ENCODE results near the gene ZNF669. TPM values are rescaled to one million over a fixed set of nuclear protein-coding genes. Genes with fewer than 3 reads are reported as not detected.
A peak's percentile ranks its signal among the peaks of the same experiment; 100 is the strongest.

The ZNF669 gene
- polyA plus RNA-seq, 1 of the 3 experiments (the other 2 are of a cell fraction): 3.3 TPM

DNA sequence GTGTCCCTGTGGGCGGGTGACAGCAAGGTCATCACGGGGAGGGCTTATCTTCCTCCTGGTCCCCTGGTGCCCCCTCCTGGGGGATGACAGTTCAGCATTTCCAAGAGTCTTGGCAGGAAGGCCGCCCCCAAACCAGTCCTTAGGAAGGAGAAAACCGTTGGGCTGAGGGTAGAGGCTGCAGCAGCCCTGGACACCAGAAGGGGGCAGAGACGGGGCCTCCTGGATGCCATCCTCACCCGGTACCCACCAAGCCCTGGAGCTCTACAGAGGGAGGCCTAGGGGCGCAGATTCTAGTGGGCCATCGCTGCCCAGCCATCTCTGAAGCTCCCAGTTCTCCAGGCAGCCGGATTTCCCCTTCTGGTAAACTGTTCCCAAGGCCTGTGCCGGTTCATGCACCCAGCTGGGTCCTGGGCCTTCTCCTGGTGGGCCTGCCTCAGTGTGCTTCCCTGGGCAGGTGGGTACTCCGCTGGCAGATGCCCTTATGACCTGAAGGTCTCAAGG, 14.8 kb upstream of the ZNF669 start:
- peaks cover 0 to 6% of the 10 kb centered on the region in 2 experiments; a peak in 1 of 4 replicates for H3K4me1 ChIP-seq (ENCODE audit: control insufficient read depth in 1 of 2, insufficient read depth in 2 of 2, low read depth in 1 of 2, low read length in 1 of 2)
- no peak overlapping the region for H3K27ac ChIP-seq (ENCODE audit: low read depth in 2 of 2, low read length in 1 of 2)
- no peak overlapping the region for H2AFZ ChIP-seq (ENCODE audit: low read depth)
- CTCF ChIA-PET: interaction anchor here (1.0 to 1.1 kb wide), 2 partner anchors 27 to 212 kb away, joined by 3 read pairs; no protein-coding TSS in a partner anchor
- TF ChIP-seq TAF1 (IDR thresholded peaks at IDR 0.05; ENCODE audit: borderline replicate concordance, low read depth, low read length) (no peak), ELF1 (IDR thresholded peaks at IDR 0.05) (no peak), SMC3 (IDR thresholded peaks at IDR 0.05; ENCODE audit: low read depth, low read length) (peak; percentile 11; the same call in 1 of the 2 replicates), MXI1 (IDR thresholded peaks at IDR 0.05; ENCODE audit: low read depth, low read length) (no peak), YY1 (IDR thresholded peaks at IDR 0.05; ENCODE audit: low read depth) (no peak), RFX5 (IDR thresholded peaks at IDR 0.05; ENCODE audit: low read length) (no peak), RAD21 (IDR thresholded peaks at IDR 0.05; ENCODE audit: low read length) (peak; percentile 17; the same call in 1 of the 2 replicates)
- TF ChIP-seq, protein P1, sequence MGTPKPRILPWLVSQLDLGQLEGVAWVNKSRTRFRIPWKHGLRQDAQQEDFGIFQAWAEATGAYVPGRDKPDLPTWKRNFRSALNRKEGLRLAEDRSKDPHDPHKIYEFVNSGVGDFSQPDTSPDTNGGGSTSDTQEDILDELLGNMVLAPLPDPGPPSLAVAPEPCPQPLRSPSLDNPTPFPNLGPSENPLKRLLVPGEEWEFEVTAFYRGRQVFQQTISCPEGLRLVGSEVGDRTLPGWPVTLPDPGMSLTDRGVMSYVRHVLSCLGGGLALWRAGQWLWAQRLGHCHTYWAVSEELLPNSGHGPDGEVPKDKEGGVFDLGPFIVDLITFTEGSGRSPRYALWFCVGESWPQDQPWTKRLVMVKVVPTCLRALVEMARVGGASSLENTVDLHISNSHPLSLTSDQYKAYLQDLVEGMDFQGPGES (IDR thresholded peaks at IDR 0.05; ENCODE audit: low read depth, low read length): no peak
- TF ChIP-seq, protein P2, sequence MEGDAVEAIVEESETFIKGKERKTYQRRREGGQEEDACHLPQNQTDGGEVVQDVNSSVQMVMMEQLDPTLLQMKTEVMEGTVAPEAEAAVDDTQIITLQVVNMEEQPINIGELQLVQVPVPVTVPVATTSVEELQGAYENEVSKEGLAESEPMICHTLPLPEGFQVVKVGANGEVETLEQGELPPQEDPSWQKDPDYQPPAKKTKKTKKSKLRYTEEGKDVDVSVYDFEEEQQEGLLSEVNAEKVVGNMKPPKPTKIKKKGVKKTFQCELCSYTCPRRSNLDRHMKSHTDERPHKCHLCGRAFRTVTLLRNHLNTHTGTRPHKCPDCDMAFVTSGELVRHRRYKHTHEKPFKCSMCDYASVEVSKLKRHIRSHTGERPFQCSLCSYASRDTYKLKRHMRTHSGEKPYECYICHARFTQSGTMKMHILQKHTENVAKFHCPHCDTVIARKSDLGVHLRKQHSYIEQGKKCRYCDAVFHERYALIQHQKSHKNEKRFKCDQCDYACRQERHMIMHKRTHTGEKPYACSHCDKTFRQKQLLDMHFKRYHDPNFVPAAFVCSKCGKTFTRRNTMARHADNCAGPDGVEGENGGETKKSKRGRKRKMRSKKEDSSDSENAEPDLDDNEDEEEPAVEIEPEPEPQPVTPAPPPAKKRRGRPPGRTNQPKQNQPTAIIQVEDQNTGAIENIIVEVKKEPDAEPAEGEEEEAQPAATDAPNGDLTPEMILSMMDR (IDR thresholded peaks at IDR 0.05): peak; percentile 35
- no peaks in the 10 kb centered on the region for H4K20me1 ChIP-seq (ENCODE audit: insufficient read depth)
- POLR2A ChIA-PET: no interaction called here
- no peak overlapping the region for H3K4me2 ChIP-seq
- no peaks in the 10 kb centered on the region for H3K9me3 ChIP-seq
- no peak overlapping the region for H3K4me3 ChIP-seq (ENCODE audit: low read depth in 2 of 2, low read length in 1 of 2)
- H3K36me3 ChIP-seq (replicated peaks in 1 of 2; ENCODE audit: control insufficient read depth in 1 of 2, insufficient read depth in 2 of 2, low read length in 1 of 2): no peaks in the 10 kb centered on the region
- H3K27me3 ChIP-seq (ENCODE audit: insufficient read depth): no peaks in the 10 kb centered on the region
- DNase-seq: peak; percentile 72
- WGBS (ENCODE audit: low lambda C conversion rate): no CpG with 5 or more reads among the region's 11 CpGs
- no peak overlapping the region for H3K9ac ChIP-seq
- H3K79me2 ChIP-seq (ENCODE audit: insufficient read depth): no peaks in the 10 kb centered on the region
- H3F3A ChIP-seq (replicated peaks; ENCODE audit: insufficient read depth): no peaks in the 10 kb centered on the region
- H3K9me2 ChIP-seq: no peaks in the 10 kb centered on the region

DNA sequence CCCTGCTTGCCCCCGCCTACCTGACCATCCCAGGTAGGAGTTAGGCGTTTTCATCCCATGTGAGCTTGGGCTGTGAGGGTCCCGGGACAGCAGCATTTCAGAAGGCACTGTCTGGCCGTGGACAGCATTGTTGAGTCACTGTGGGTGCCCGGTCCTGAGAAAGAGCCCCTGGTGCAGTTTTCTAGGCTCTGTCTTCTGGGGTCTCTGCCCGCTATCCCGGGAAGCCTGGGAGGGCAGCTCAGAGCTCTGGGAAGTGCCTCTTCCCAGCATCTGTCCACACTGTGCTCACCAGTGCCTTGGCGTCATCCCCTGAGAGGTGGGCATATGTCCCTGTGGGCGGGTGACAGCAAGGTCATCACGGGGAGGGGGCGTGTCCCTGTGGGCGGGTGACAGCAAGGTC, 11.4 kb upstream of the ZNF669 start:
- ChIA-PET POLR2A (no interaction called here), CTCF (no interaction called here)
- DNase-seq: peak; percentile 19
- Histone ChIP-seq H3K79me2 (ENCODE audit: insufficient read depth) (no peaks in the 10 kb centered on the region), H3K9me3 (no peaks in the 10 kb centered on the region), H3K9ac (no peak overlapping the region), H4K20me1 (ENCODE audit: insufficient read depth) (no peaks in the 10 kb centered on the region), H3K9me2 (no peaks in the 10 kb centered on the region), H3K27me3 (ENCODE audit: insufficient read depth) (no peaks in the 10 kb centered on the region), H3K27ac (ENCODE audit: low read depth in 2 of 2, low read length in 1 of 2) (no peak overlapping the region), H3K36me3 (replicated peaks in 1 of 2; ENCODE audit: control insufficient read depth in 1 of 2, insufficient read depth in 2 of 2, low read length in 1 of 2) (no peaks in the 10 kb centered on the region), H3K4me2 (no peak overlapping the region), H3F3A (replicated peaks; ENCODE audit: insufficient read depth) (peaks cover 9% of the 10 kb centered on the region), H2AFZ (ENCODE audit: low read depth) (no peak overlapping the region), H3K4me3 (ENCODE audit: low read depth in 2 of 2, low read length in 1 of 2) (no peak overlapping the region), H3K4me1 (ENCODE audit: control insufficient read depth in 1 of 2, insufficient read depth in 2 of 2, low read depth in 1 of 2, low read length in 1 of 2) (peaks cover 0 to 21% of the 10 kb centered on the region in 2 experiments; a peak in 1 of 4 replicates)
- TF ChIP-seq EZH2phosphoT487 (IDR thresholded peaks at IDR 0.05; ENCODE audit: borderline replicate concordance, low read depth) (no peak), NFIC (IDR thresholded peaks at IDR 0.05; ENCODE audit: borderline replicate concordance) (no peak), EP300 (IDR thresholded peaks at IDR 0.05; ENCODE audit: borderline replicate concordance in 1 of 2, low read depth in 1 of 2, low read length in 1 of 2) (no peak), NRF1 (IDR thresholded peaks at IDR 0.05; ENCODE audit: low read depth, low read length) (no peak), TCF12 (IDR thresholded peaks at IDR 0.05) (no peak), YY1 (IDR thresholded peaks at IDR 0.05; ENCODE audit: low read depth) (no peak), JUND (IDR thresholded peaks at IDR 0.05) (no peak), GABPA (IDR thresholded peaks at IDR 0.05; ENCODE audit: low read depth) (no peak)
- TF ChIP-seq, protein P3, sequence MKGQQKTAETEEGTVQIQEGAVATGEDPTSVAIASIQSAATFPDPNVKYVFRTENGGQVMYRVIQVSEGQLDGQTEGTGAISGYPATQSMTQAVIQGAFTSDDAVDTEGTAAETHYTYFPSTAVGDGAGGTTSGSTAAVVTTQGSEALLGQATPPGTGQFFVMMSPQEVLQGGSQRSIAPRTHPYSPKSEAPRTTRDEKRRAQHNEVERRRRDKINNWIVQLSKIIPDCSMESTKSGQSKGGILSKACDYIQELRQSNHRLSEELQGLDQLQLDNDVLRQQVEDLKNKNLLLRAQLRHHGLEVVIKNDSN (IDR thresholded peaks at IDR 0.05; ENCODE audit: borderline replicate concordance, low read depth): no peak
- 49% methylated on average over 8 of the region's 12 CpGs for WGBS (ENCODE audit: low lambda C conversion rate)

Measured in SK-N-SH (cell line).